GM18517 (cell line): ENCODE results near the gene MRPS25.

ENCODE experiments used
- ATAC-seq: cut with Tn5 transposase; IDR thresholded peaks from one replicate; pipeline ENCODE4 v1.9.1; 2021; ENCODE audit warnings: mild to moderate bottlenecking, moderate library complexity; ENCODE audit not compliant: unreplicated experiment

The MRPS25 gene

GRCh38 chr3:15083252-15083651, 18.1 kb upstream of the MRPS25 start:
- no peak for ATAC-seq

GRCh38 chr3:15081960-15082664, 17.0 kb upstream of the MRPS25 start:
- no peak for ATAC-seq

- ATAC-seq: no peak
Measured at GRCh38 chr3:15079091-15079490, 14.0 kb upstream of the MRPS25 start.

- no peak for ATAC-seq
Measured at GRCh38 chr3:15074500-15074899, 9.4 kb upstream of the MRPS25 start.

GRCh38 chr3:15071699-15072098, 6.6 kb upstream of the MRPS25 start:
- ATAC-seq: no peak

GRCh38 chr3:15069441-15069840, 4.3 kb upstream of the MRPS25 start:
- no peak for ATAC-seq

- no peak for ATAC-seq
Measured at GRCh38 chr3:15066467-15066866, 1.4 kb upstream of the MRPS25 start.

- no peak for ATAC-seq
Measured at GRCh38 chr3:15065550-15066007, 464 bp upstream of the MRPS25 start.

GRCh38 chr3:15064299-15064834, 748 bp downstream of the MRPS25 start:
- peak; percentile 12 for ATAC-seq

GRCh38 chr3:15063656-15064286, 1.3 kb downstream of the MRPS25 start:
- no peak for ATAC-seq

GRCh38 chr3:15063238-15063637, 1.9 kb downstream of the MRPS25 start:
- ATAC-seq: no peak

GRCh38 chr3:15060029-15060428, 5.1 kb downstream of the MRPS25 start:
- ATAC-seq: no peak

GRCh38 chr3:15056676-15057404, 8.3 kb downstream of the MRPS25 start:
- ATAC-seq: no peak

GRCh38 chr3:15055019-15055557, 10.0 kb downstream of the MRPS25 start:
- peak; percentile 50 for ATAC-seq

GRCh38 chr3:15053541-15053940, 11.6 kb downstream of the MRPS25 start:
- ATAC-seq: no peak

GRCh38 chr3:15052335-15053242, 12.5 kb downstream of the MRPS25 start:
- ATAC-seq: no peak

GRCh38 chr3:15051531-15051930, 13.6 kb downstream of the MRPS25 start:
- peak; percentile 55 for ATAC-seq

GRCh38 chr3:15050405-15051092, 14.6 kb downstream of the MRPS25 start:
- ATAC-seq: peak; percentile 77

GRCh38 chr3:15049584-15049983, 15.5 kb downstream of the MRPS25 start:
- no peak for ATAC-seq

GRCh38 chr3:15045667-15046066, 19.4 kb downstream of the MRPS25 start:
- no peak for ATAC-seq
